Measurements from ENCODE around the gene HEMK1. TPM values are rescaled to one million over a fixed set of nuclear protein-coding genes. Genes with fewer than 3 reads are reported as not detected.

The HEMK1 gene
- total RNA-seq, 4 donors from 2014 or later = 3.8 to 10.6 (median 8.4) TPM

GRCh38 chr3:50532062-50532705 is 37.1 kb upstream of the HEMK1 start:
- no peak for DNase-seq (ENCODE audit: low spot score in 2 of 2)
- no peak for TF ChIP-seq CTCF (IDR thresholded peaks at IDR 0.05)
- no peak for TF ChIP-seq POLR2AphosphoS5 (IDR thresholded peaks at IDR 0.05)
- H3K27me3 ChIP-seq = peaks cover 4% of the 10 kb centered on the region
- no peaks in the 10 kb centered on the region for H3K9me3 ChIP-seq
- 82% methylated on average over 9 of the region's 9 CpGs for WGBS
- no peak overlapping the region for H3K27ac ChIP-seq
- peaks cover 10% of the 10 kb centered on the region for H3K4me1 ChIP-seq
- H3K36me3 ChIP-seq = no peaks in the 10 kb centered on the region
- H3K4me3 ChIP-seq = no peak overlapping the region

GRCh38 chr3:50533316-50533715 is 36.0 kb upstream of the HEMK1 start:
- WGBS = 86% methylated on average over 13 of the region's 13 CpGs
- Histone ChIP-seq H3K4me3 (no peak overlapping the region), H3K27ac (no peak overlapping the region), H3K27me3 (peaks cover 4% of the 10 kb centered on the region), H3K4me1 (peaks cover 10% of the 10 kb centered on the region), H3K36me3 (no peaks in the 10 kb centered on the region), H3K9me3 (no peaks in the 10 kb centered on the region)
- DNase-seq (ENCODE audit: low spot score in 2 of 2) = no peak
- TF ChIP-seq EP300 (IDR thresholded peaks at IDR 0.05) (no peak), POLR2AphosphoS5 (IDR thresholded peaks at IDR 0.05) (no peak), CTCF (IDR thresholded peaks at IDR 0.05) (no peak), POLR2A (IDR thresholded peaks at IDR 0.05) (no peak)

GRCh38 chr3:50533807-50534461 is 35.4 kb upstream of the HEMK1 start:
- TF ChIP-seq CTCF (IDR thresholded peaks at IDR 0.05) (no peak), EP300 (IDR thresholded peaks at IDR 0.05) (no peak)
- no peaks in the 10 kb centered on the region for H3K36me3 ChIP-seq
- no peak overlapping the region for H3K4me3 ChIP-seq
- no peak for DNase-seq (ENCODE audit: low spot score in 2 of 2)
- 84% methylated on average over 9 of the region's 9 CpGs for WGBS
- H3K27ac ChIP-seq = no peak overlapping the region
- no peaks in the 10 kb centered on the region for H3K9me3 ChIP-seq
- peaks cover 4% of the 10 kb centered on the region for H3K27me3 ChIP-seq
- peaks cover 10% of the 10 kb centered on the region for H3K4me1 ChIP-seq

- Histone ChIP-seq H3K27ac (no peak overlapping the region), H3K36me3 (no peaks in the 10 kb centered on the region), H3K9me3 (no peaks in the 10 kb centered on the region), H3K4me1 (peaks cover 16% of the 10 kb centered on the region), H3K4me3 (no peak overlapping the region), H3K27me3 (peaks cover 3% of the 10 kb centered on the region)
- TF ChIP-seq POLR2AphosphoS5 (IDR thresholded peaks at IDR 0.05) (no peak), POLR2A (IDR thresholded peaks at IDR 0.05) (no peak), EP300 (IDR thresholded peaks at IDR 0.05) (no peak), CTCF (IDR thresholded peaks at IDR 0.05) (no peak)
- WGBS = 80% methylated on average over 8 of the region's 9 CpGs
- no peak for DNase-seq (ENCODE audit: low spot score in 2 of 2)
Observed at GRCh38 chr3:50534681-50535330, 34.5 kb upstream of the HEMK1 start.

GRCh38 chr3:50536471-50537180 is 32.7 kb upstream of the HEMK1 start:
- Histone ChIP-seq H3K27ac (no peak overlapping the region), H3K9me3 (no peaks in the 10 kb centered on the region), H3K4me1 (peaks cover 14% of the 10 kb centered on the region), H3K4me3 (no peak overlapping the region), H3K27me3 (no peaks in the 10 kb centered on the region), H3K36me3 (no peaks in the 10 kb centered on the region)
- no peak for DNase-seq (ENCODE audit: low spot score in 2 of 2)
- no peak for TF ChIP-seq EP300 (IDR thresholded peaks at IDR 0.05)
- WGBS = 63% methylated on average over 5 of the region's 5 CpGs

Measured in suprapubic skin (tissue), 4 donors.